Measurements from ENCODE around the gene ILDR1.

ILDR1 gene

DNA sequence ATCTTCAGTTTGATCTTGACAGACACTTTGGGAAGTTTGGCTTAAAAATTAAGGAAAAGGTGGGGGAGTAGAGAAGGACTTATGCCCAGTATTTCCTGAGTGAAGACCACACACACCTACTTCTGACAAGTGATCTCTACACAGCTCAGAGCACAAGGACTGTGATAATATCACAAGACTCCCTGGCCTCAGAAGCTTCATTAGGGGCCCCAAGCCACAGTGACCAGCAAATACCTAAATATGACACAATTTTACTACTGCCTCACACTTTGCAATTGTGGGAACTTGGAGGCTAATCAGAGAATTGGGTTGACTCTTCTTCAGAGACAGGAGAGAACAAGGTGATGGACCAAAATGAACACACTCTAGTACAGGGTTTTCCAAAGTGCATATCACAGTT, 2.6 kb downstream of the ILDR1 start:
- DNase-seq, result no peak

GRCh38 chr3:122014741-122015140, 7.3 kb downstream of the ILDR1 start:
- DNase-seq, result no peak

GRCh38 chr3:122013448-122013925, 8.6 kb downstream of the ILDR1 start:
- no peak for DNase-seq

GRCh38 chr3:122012821-122013220, 9.2 kb downstream of the ILDR1 start:
- DNase-seq, result no peak

DNA sequence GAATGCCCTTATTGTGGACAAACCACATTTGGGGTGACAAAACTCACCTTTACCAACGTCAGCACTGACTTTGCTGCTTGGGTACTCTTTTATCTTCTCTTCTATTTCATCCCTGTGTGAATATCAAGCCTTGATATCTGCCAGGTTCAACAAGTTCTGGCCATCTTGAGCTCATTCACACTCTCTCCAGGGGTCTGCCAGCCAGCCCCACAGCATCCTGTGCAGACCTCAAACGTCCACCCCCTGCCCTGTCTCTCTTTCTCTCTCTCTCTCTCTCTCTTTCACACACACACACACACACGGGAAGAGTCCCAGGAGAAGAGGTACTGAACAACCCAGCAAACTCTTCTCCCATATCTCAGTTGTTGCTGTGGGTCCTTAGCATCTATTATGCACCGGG, 10.7 kb downstream of the ILDR1 start:
- no peak for DNase-seq

DNA sequence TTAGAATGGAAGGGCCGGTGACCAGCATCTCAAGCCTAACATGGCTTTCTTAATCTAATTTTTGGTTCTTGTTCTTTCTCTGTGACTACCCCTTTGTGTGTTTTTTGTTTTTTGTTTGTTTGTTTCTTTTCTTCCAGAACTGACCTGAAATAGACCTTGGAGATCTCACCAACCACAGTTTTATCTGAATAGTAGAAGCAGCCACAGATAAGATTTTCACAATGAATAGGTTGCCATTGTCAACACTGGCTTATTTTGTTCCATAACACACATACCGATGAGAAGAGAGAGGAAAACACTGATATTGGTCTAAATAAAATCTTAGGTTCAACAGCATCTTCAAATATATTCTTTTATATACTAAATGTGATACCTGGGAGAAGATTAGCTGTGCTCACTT, 11.5 kb downstream of the ILDR1 start:
- no peak for DNase-seq

- no peak for DNase-seq
Measured at GRCh38 chr3:122008166-122008565, 13.9 kb downstream of the ILDR1 start.

DNA sequence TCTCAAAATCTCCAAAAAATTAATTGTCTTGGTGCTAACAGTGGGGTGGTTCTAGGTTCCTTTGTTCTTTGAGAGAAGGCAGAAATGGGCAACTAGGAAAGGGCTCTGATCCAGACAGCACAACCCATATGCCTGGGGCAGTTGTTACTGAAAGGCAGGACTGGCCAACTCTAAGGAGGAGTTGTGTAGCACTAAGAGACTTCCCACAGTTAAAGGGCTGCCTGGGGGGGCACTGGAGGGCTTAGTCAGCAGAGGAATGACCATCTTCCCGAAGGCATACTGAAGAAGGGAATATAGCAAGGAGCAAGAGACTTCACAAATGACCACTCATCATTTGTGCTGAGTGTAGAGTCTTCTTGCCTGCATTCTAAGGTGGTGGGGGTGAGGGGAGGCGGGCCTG, 15.8 kb downstream of the ILDR1 start:
- DNase-seq, result no peak

- DNase-seq, result no peak
Measured at GRCh38 chr3:122004991-122005565, 17.0 kb downstream of the ILDR1 start.

GRCh38 chr3:122004107-122004506, 17.9 kb downstream of the ILDR1 start:
- DNase-seq, result no peak

DNA sequence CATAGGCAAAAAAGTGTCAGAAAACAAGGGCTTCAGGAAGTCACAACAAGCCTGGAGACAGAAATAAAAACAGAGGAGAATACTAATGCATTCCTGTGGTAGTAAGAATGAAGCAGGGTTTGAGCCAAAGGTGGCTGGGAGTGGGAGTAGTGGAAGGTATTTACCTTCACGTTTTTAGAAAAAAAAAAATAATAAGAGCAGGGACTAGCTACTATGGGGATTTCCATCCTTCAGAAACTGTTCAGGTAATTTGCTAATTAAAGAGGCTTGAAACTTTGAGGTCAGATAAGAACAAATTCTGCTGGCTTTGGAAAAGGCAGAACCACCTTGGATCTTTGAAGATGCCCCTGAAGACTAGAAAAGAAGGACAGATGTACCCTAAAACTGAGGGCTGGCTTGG, 18.4 kb downstream of the ILDR1 start:
- DNase-seq, result no peak

DNA sequence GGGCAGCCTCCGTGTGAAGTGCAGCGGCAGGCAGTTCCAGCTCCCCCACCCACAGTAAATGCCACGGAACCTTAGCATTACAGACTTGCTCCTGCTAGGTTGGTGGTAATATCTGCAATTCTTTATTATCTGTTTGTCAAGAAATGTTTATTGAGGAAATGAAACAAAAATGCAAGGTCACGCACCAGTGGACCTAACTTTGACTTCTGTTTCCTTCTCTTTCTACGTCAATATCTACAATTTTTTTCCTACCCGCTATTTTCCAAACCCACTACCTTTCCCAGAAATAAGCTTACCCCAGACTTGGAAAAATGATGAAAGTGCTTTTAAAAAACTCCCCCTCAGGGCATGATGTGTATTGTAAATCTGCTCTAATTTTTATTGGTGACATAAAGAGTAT, 18.9 kb downstream of the ILDR1 start:
- no peak for DNase-seq

- no peak for DNase-seq
Measured at GRCh38 chr3:122002611-122003010, 19.4 kb downstream of the ILDR1 start.

- no peak for DNase-seq
Measured at GRCh38 chr3:122001892-122002291, 20.2 kb downstream of the ILDR1 start.

DNA sequence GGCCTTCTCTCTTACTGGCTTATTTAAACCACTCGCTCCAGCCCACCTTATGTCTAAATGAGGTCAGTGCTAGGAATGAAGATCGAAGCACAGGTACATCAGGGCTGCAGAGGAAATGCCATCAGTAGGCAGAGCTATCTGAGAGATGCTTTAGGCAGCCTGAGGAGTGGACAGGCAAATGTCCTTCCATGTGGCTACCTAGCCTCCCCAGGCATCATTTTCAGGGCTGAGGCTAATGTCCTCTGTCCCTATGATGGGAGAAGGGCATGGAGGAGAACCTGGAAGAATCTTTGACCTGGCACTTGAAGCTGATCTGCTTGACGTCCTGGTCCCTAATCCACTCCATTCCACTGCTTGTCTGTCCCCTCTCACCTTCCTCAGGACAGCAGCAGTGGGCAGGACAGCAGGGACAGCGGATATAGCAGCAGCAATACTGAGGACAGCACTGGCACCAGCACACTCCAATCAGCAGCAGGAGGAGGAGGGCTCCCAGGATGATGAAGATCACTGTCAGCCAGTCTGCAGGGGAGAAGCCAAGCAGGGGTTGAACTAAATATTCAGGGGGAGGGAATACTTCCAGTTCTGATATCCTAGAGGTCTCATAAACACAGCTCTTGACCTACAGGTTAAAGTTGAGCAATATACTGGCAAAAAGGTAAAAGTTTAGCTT, 21.0 kb downstream of the ILDR1 start:
- peak in 1 of 56 donors; percentile 8 for DNase-seq

GRCh38 chr3:121999931-122000330, 22.1 kb downstream of the ILDR1 start:
- no peak for DNase-seq

- peak in 2 of 56 donors; percentile 6 to 24 for DNase-seq
Measured at GRCh38 chr3:121998611-121999473, 23.2 kb downstream of the ILDR1 start.

- DNase-seq, result no peak
Measured at GRCh38 chr3:121998030-121998580, 23.9 kb downstream of the ILDR1 start.

- DNase-seq, result no peak
Measured at GRCh38 chr3:121997372-121997771, 24.7 kb downstream of the ILDR1 start.

DNA sequence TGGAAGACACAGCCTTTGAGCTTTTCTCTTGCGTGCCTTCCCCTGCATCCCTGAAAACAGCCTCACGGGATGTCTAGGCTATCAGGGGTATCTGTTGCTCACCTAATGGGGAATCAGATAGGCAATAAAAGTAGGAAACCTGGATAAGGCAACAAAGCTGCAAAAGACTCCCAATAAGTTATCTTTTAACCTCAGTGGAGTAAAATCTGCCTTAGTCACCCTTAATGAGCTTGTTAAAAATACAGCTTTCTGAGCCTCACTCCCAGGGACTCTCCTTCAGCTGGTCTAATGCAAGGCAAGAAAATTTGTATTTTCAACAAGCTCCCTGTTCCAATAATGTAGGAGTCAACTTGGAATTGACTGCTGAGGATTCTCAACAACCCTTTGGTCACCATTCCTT, 25.6 kb downstream of the ILDR1 start:
- DNase-seq, result no peak

GRCh38 chr3:121995161-121996137, 26.6 kb downstream of the ILDR1 start:
- DNase-seq, result peak in 32 of 56 donors; percentile 3 to 49 (median 20)
